HS-27A (cell line): ENCODE results near the gene SRBD1.

Experiments used
- DNase-seq: peaks from one replicate; pipeline ENCODE4 v3.0.0-alpha.2; 2012; ENCODE audit warnings: low read depth, missing footprints

SRBD1 gene

GRCh38 chr2:45551862-45552261, 59.2 kb downstream of the SRBD1 start:
- no peak for DNase-seq

- DNase-seq = no peak
Measured at GRCh38 chr2:45545943-45546342, 65.1 kb downstream of the SRBD1 start.

- DNase-seq = no peak
Measured at GRCh38 chr2:45543257-45543656, 67.8 kb downstream of the SRBD1 start.

- DNase-seq = no peak
Measured at GRCh38 chr2:45542013-45542412, 69.1 kb downstream of the SRBD1 start.

GRCh38 chr2:45541450-45541849, 69.6 kb downstream of the SRBD1 start:
- no peak for DNase-seq

GRCh38 chr2:45540942-45541341, 70.1 kb downstream of the SRBD1 start:
- no peak for DNase-seq

GRCh38 chr2:45533771-45534170, 77.3 kb downstream of the SRBD1 start:
- no peak for DNase-seq

GRCh38 chr2:45532181-45532580, 78.9 kb downstream of the SRBD1 start:
- no peak for DNase-seq

- no peak for DNase-seq
Measured at GRCh38 chr2:45524016-45524415, 87.1 kb downstream of the SRBD1 start.

GRCh38 chr2:45518546-45518945, 92.5 kb downstream of the SRBD1 start:
- no peak for DNase-seq

GRCh38 chr2:45510701-45511420, 100.2 kb downstream of the SRBD1 start:
- no peak for DNase-seq

GRCh38 chr2:45506756-45507155, 104.3 kb downstream of the SRBD1 start:
- DNase-seq = no peak

GRCh38 chr2:45505138-45505537, 105.9 kb downstream of the SRBD1 start:
- no peak for DNase-seq

- DNase-seq = no peak
Measured at GRCh38 chr2:45498661-45499550, 112.2 kb downstream of the SRBD1 start.

GRCh38 chr2:45497355-45497754, 113.7 kb downstream of the SRBD1 start:
- no peak for DNase-seq

GRCh38 chr2:45496869-45497268, 114.2 kb downstream of the SRBD1 start:
- no peak for DNase-seq

- DNase-seq = no peak
Measured at GRCh38 chr2:45494978-45495293, 116.1 kb downstream of the SRBD1 start.

- peak; percentile 67 for DNase-seq
Measured at GRCh38 chr2:45494275-45494977, 116.6 kb downstream of the SRBD1 start.

- DNase-seq = no peak
Measured at GRCh38 chr2:45484965-45485364, 126.1 kb downstream of the SRBD1 start.

GRCh38 chr2:45483997-45484396, 127.1 kb downstream of the SRBD1 start:
- DNase-seq = no peak

- no peak for DNase-seq
Measured at GRCh38 chr2:45477546-45477945, 133.5 kb downstream of the SRBD1 start.

GRCh38 chr2:45470531-45470930, 140.5 kb downstream of the SRBD1 start:
- no peak for DNase-seq
